ENCODE data around the gene TPD52L2. TPM values are rescaled to one million over a fixed set of nuclear protein-coding genes. Genes with fewer than 3 reads are reported as not detected.

TPD52L2 gene
- total RNA-seq, 1 donor from 2014 or later = 85.5 TPM

GRCh38 chr20:63889241-63890200 lies 24.5 kb downstream of the TPD52L2 start:
- Mint-ChIP-seq H3K36me3 (ENCODE audit: low read depth, unreplicated experiment) (peaks cover 34% of the 10 kb centered on the region), H3K27ac (ENCODE audit: unreplicated experiment) (no peak overlapping the region), H3K4me3 (ENCODE audit: unreplicated experiment) (peak overlapping the region; percentile 9), H3K27me3 (ENCODE audit: unreplicated experiment) (peaks cover 5% of the 10 kb centered on the region), H3K4me1 (ENCODE audit: unreplicated experiment) (peaks cover 6% of the 10 kb centered on the region), H3K9me3 (ENCODE audit: unreplicated experiment) (no peaks in the 10 kb centered on the region)
- TF ChIP-seq CTCF (IDR thresholded peaks at IDR 0.05; ENCODE audit: unreplicated experiment) = no peak
- DNase-seq (ENCODE audit: low spot score) = no peak

- peaks cover 5% of the 10 kb centered on the region for H3K27me3 Mint-ChIP-seq (ENCODE audit: unreplicated experiment)
- H3K4me3 Mint-ChIP-seq (ENCODE audit: unreplicated experiment) = peak overlapping the region; percentile 24
- H3K36me3 Mint-ChIP-seq (ENCODE audit: low read depth, unreplicated experiment) = peaks cover 34% of the 10 kb centered on the region
- no peaks in the 10 kb centered on the region for H3K9me3 Mint-ChIP-seq (ENCODE audit: unreplicated experiment)
- no peak overlapping the region for H3K27ac Mint-ChIP-seq (ENCODE audit: unreplicated experiment)
- DNase-seq (ENCODE audit: low spot score) = no peak
- H3K4me1 Mint-ChIP-seq (ENCODE audit: unreplicated experiment) = peaks cover 6% of the 10 kb centered on the region
- no peak for TF ChIP-seq CTCF (IDR thresholded peaks at IDR 0.05; ENCODE audit: unreplicated experiment)
These were observed 25.1 kb downstream of the TPD52L2 start for GRCh38 chr20:63890201-63890576.

GRCh38 chr20:63890616-63891015 lies 25.5 kb downstream of the TPD52L2 start:
- Mint-ChIP-seq H3K9me3 (ENCODE audit: unreplicated experiment) (no peaks in the 10 kb centered on the region), H3K4me1 (ENCODE audit: unreplicated experiment) (peaks cover 6% of the 10 kb centered on the region), H3K4me3 (ENCODE audit: unreplicated experiment) (no peak overlapping the region)

GRCh38 chr20:63891061-63892002 lies 26.3 kb downstream of the TPD52L2 start:
- no peak for DNase-seq (ENCODE audit: low spot score)
- H3K4me3 Mint-ChIP-seq (ENCODE audit: unreplicated experiment) = peak overlapping the region; percentile 47
- H3K27me3 Mint-ChIP-seq (ENCODE audit: unreplicated experiment) = peaks cover 11% of the 10 kb centered on the region

More at GRCh38 chr20:63890616-63891015, 25.5 kb downstream of the TPD52L2 start:
- DNase-seq (ENCODE audit: low spot score) = no peak
- Mint-ChIP-seq H3K36me3 (ENCODE audit: low read depth, unreplicated experiment) (peaks cover 34% of the 10 kb centered on the region), H3K27ac (ENCODE audit: unreplicated experiment) (no peak overlapping the region), H3K27me3 (ENCODE audit: unreplicated experiment) (peaks cover 7% of the 10 kb centered on the region)
- TF ChIP-seq CTCF (IDR thresholded peaks at IDR 0.05; ENCODE audit: unreplicated experiment) = no peak

More at GRCh38 chr20:63891061-63892002, 26.3 kb downstream of the TPD52L2 start:
- peaks cover 34% of the 10 kb centered on the region for H3K36me3 Mint-ChIP-seq (ENCODE audit: low read depth, unreplicated experiment)
- peaks cover 13% of the 10 kb centered on the region for H3K4me1 Mint-ChIP-seq (ENCODE audit: unreplicated experiment)
- no peak for TF ChIP-seq CTCF (IDR thresholded peaks at IDR 0.05; ENCODE audit: unreplicated experiment)
- H3K9me3 Mint-ChIP-seq (ENCODE audit: unreplicated experiment) = no peaks in the 10 kb centered on the region
- no peak overlapping the region for H3K27ac Mint-ChIP-seq (ENCODE audit: unreplicated experiment)
